Mesothelial cell of epicardium (in vitro differentiated cells): Measurements from ENCODE around the gene TRIOBP. TPM values are rescaled to one million over a fixed set of nuclear protein-coding genes. Genes with fewer than 3 reads are reported as not detected.
A peak's percentile ranks its signal among the peaks of the same experiment; 100 is the strongest.

Experiments
- DNase-seq, 2 experiments: peaks; one replicate each; pipeline ENCODE4 v3.0.0; 2021; ENCODE audit warnings: low spot score in 2 of 2; ENCODE audit not compliant: unreplicated experiment in 2 of 2
- H3K27ac Mint-ChIP-seq: 2 replicates; pipeline ENCODE4 v1.8.0; 2021; ENCODE audit warnings: mixed read lengths
- H3K27me3 Mint-ChIP-seq: 2 replicates; pipeline ENCODE4 v1.8.0; 2021; ENCODE audit warnings: low read depth, mixed read lengths
- H3K36me3 Mint-ChIP-seq: 2 replicates; pipeline ENCODE4 v1.8.0; 2021; ENCODE audit warnings: mixed read lengths
- H3K4me1 Mint-ChIP-seq: 2 replicates; pipeline ENCODE4 v1.8.0; 2021; ENCODE audit warnings: mixed read lengths
- H3K4me3 Mint-ChIP-seq: 2 replicates; pipeline ENCODE4 v1.8.0; 2021; ENCODE audit warnings: mild to moderate bottlenecking, moderate library complexity, mixed read lengths
- H3K9me3 Mint-ChIP-seq: 2 replicates; pipeline ENCODE4 v1.8.0; 2021; ENCODE audit warnings: mixed read lengths
- CTCF ChIP-seq: fragments of 200-600 bp; sonication (generic); IDR thresholded peaks from one replicate; pipeline ENCODE4 v1.5.0; 2021; ENCODE audit warnings: antibody characterized with exemption; ENCODE audit not compliant: unreplicated experiment
- total RNA-seq: library from RNA; stranded (reverse); gene quantifications from 3 replicates; pipeline ENCODE4 v1.2.1, GENCODE V29; 2021

Gene TRIOBP
- total RNA-seq, 1 donor from 2014 or later: 76.1 TPM

GRCh38 chr22:37740455-37741311 lies 43.8 kb downstream of the TRIOBP start:
- peak overlapping the region; percentile 93 for H3K27ac Mint-ChIP-seq
- H3K36me3 Mint-ChIP-seq: no peaks in the 10 kb centered on the region
- no peaks in the 10 kb centered on the region for H3K9me3 Mint-ChIP-seq
- H3K4me1 Mint-ChIP-seq: peaks cover 44% of the 10 kb centered on the region
- no peak overlapping the region for H3K4me3 Mint-ChIP-seq
- no peaks in the 10 kb centered on the region for H3K27me3 Mint-ChIP-seq
- no peak for TF ChIP-seq CTCF
- no peak for DNase-seq

- Mint-ChIP-seq H3K4me3 (no peak overlapping the region), H3K4me1 (peaks cover 44% of the 10 kb centered on the region), H3K9me3 (no peaks in the 10 kb centered on the region), H3K36me3 (no peaks in the 10 kb centered on the region), H3K27me3 (no peaks in the 10 kb centered on the region), H3K27ac (peak overlapping the region; percentile 93)
- peak; percentile 64 to 83 for DNase-seq
- no peak for TF ChIP-seq CTCF
These were observed 44.5 kb downstream of the TRIOBP start for GRCh38 chr22:37741312-37741795.

GRCh38 chr22:37742376-37743171 lies 45.7 kb downstream of the TRIOBP start:
- Mint-ChIP-seq H3K4me3 (no peak overlapping the region), H3K27ac (peak overlapping the region; percentile 79), H3K4me1 (peaks cover 51% of the 10 kb centered on the region), H3K36me3 (no peaks in the 10 kb centered on the region), H3K27me3 (no peaks in the 10 kb centered on the region), H3K9me3 (no peaks in the 10 kb centered on the region)
- DNase-seq: no peak
- TF ChIP-seq CTCF: no peak

- H3K27ac Mint-ChIP-seq: peak overlapping the region; percentile 60
- H3K4me1 Mint-ChIP-seq: peaks cover 63% of the 10 kb centered on the region
- no peak for TF ChIP-seq CTCF
These were observed 47.7 kb downstream of the TRIOBP start for GRCh38 chr22:37744589-37744988.

GRCh38 chr22:37745548-37746365 lies 48.9 kb downstream of the TRIOBP start:
- Mint-ChIP-seq H3K9me3 (no peaks in the 10 kb centered on the region), H3K4me1 (peaks cover 66% of the 10 kb centered on the region), H3K27ac (peak overlapping the region; percentile 72), H3K36me3 (no peaks in the 10 kb centered on the region), H3K4me3 (peak overlapping the region; percentile 76), H3K27me3 (no peaks in the 10 kb centered on the region)
- no peak for TF ChIP-seq CTCF
- DNase-seq: peak; percentile 87 to 90

More at GRCh38 chr22:37744589-37744988, 47.7 kb downstream of the TRIOBP start:
- Mint-ChIP-seq H3K36me3 (no peaks in the 10 kb centered on the region), H3K9me3 (no peaks in the 10 kb centered on the region), H3K4me3 (peak overlapping the region; percentile 76), H3K27me3 (no peaks in the 10 kb centered on the region)
- no peak for DNase-seq
